GM21390 (cell line): ENCODE measurements around the gene FRRS1.
A peak's percentile ranks its signal among the peaks of the same experiment; 100 is the strongest.
"Not testable (repeated sequence)": the region's sequence is repeated elsewhere in the genome, so short reads cannot be mapped to it uniquely, and the experiment has no call there.

Source experiments
- ATAC-seq: cut with Tn5 transposase; IDR thresholded peaks from one replicate; pipeline ENCODE4 v1.9.1; 2021; ENCODE audit not compliant: unreplicated experiment

The FRRS1 gene

GRCh38 chr1:99768524-99769245 lies 2.2 kb upstream of the FRRS1 start:
- no peak for ATAC-seq

- ATAC-seq = no peak
Measured at GRCh38 chr1:99768104-99768503, 1.7 kb upstream of the FRRS1 start.

- ATAC-seq = no peak
Measured at GRCh38 chr1:99764909-99765308, 1.5 kb downstream of the FRRS1 start.

GRCh38 chr1:99764439-99764838 lies 2.0 kb downstream of the FRRS1 start:
- ATAC-seq = no peak

GRCh38 chr1:99763956-99764355 lies 2.5 kb downstream of the FRRS1 start:
- no peak for ATAC-seq

GRCh38 chr1:99761774-99762173 lies 4.7 kb downstream of the FRRS1 start:
- no peak for ATAC-seq

- ATAC-seq = no peak
Measured at GRCh38 chr1:99759518-99760160, 6.8 kb downstream of the FRRS1 start.

- not testable (repeated sequence) for ATAC-seq
Measured at GRCh38 chr1:99758686-99759517, 7.5 kb downstream of the FRRS1 start.

- peak; percentile 79 for ATAC-seq
Measured at GRCh38 chr1:99758073-99758511, 8.3 kb downstream of the FRRS1 start.

- no peak for ATAC-seq
Measured at GRCh38 chr1:99756598-99756997, 9.8 kb downstream of the FRRS1 start.

GRCh38 chr1:99755664-99756063 lies 10.8 kb downstream of the FRRS1 start:
- ATAC-seq = no peak

- ATAC-seq = no peak
Measured at GRCh38 chr1:99754697-99755096, 11.7 kb downstream of the FRRS1 start.

- no peak for ATAC-seq
Measured at GRCh38 chr1:99754055-99754626, 12.3 kb downstream of the FRRS1 start.

- ATAC-seq = peak; percentile 79
Measured at GRCh38 chr1:99751877-99752504, 14.4 kb downstream of the FRRS1 start.

GRCh38 chr1:99749504-99750347 lies 16.7 kb downstream of the FRRS1 start:
- ATAC-seq = peak; percentile 69

- ATAC-seq = no peak
Measured at GRCh38 chr1:99748419-99748818, 18.0 kb downstream of the FRRS1 start.

GRCh38 chr1:99745684-99746083 lies 20.8 kb downstream of the FRRS1 start:
- ATAC-seq = no peak

- no peak for ATAC-seq
Measured at GRCh38 chr1:99745061-99745460, 21.4 kb downstream of the FRRS1 start.

- no peak for ATAC-seq
Measured at GRCh38 chr1:99740141-99740540, 26.3 kb downstream of the FRRS1 start.

- no peak for ATAC-seq
Measured at GRCh38 chr1:99738858-99739465, 27.5 kb downstream of the FRRS1 start.
